ENCODE results near the gene OR5A1. TPM values are rescaled to one million over a fixed set of nuclear protein-coding genes. Genes with fewer than 3 reads are reported as not detected.
A peak's percentile ranks its signal among the peaks of the same experiment; 100 is the strongest.

Gene OR5A1
- total and polyA plus RNA-seq, 9 donors = 0.01 to 0.04 TPM; not detected in 7

GRCh38 chr11:59463190-59463641, 26.9 kb downstream of the OR5A1 start:
- Histone ChIP-seq H3K27ac (ENCODE audit: low read length) (no peak overlapping the region), H3K4me3 (ENCODE audit: low read length) (no peak overlapping the region), H3K4me1 (ENCODE audit: control insufficient read depth, insufficient read depth, low read length) (no peaks in the 10 kb centered on the region), H3K36me3 (ENCODE audit: control insufficient read depth, insufficient read depth, low read length) (no peaks in the 10 kb centered on the region), H3K27me3 (ENCODE audit: control insufficient read depth, insufficient read depth, low read length) (no peaks in the 10 kb centered on the region), H3K9me3 (replicated peaks; ENCODE audit: control insufficient read depth, low read depth, low read length) (no peaks in the 10 kb centered on the region)
- WGBS (ENCODE audit: insufficient coverage) = 40% methylated on average over 2 of the region's 5 CpGs
- DNase-seq = peak; percentile 90

- Histone ChIP-seq H3K36me3 (ENCODE audit: control insufficient read depth, insufficient read depth, low read length) (no peaks in the 10 kb centered on the region), H3K27me3 (ENCODE audit: control insufficient read depth, insufficient read depth, low read length) (no peaks in the 10 kb centered on the region), H3K4me1 (ENCODE audit: control insufficient read depth, insufficient read depth, low read length) (no peaks in the 10 kb centered on the region), H3K27ac (ENCODE audit: low read length) (no peak within 1 kb of the TSS), H3K9me3 (replicated peaks; ENCODE audit: control insufficient read depth, low read depth, low read length) (no peaks in the 10 kb centered on the region), H3K4me3 (ENCODE audit: low read length) (no peak within 1 kb of the TSS)
- no peak for DNase-seq
Observed at GRCh38 chr11:59473015-59473414, 36.7 kb downstream of the OR5A1 start, which contains the start of gene OR4D10. TSS of gene OR4D10 (plus strand) at chr11:59473315. CDS start at chr11:59477430, 4,115 bp downstream.

GRCh38 chr11:59475176-59475575, 38.9 kb downstream of the OR5A1 start:
- no peaks in the 10 kb centered on the region for H3K9me3 ChIP-seq (replicated peaks; ENCODE audit: control insufficient read depth, low read depth, low read length)
- H3K27ac ChIP-seq (ENCODE audit: low read length) = no peak overlapping the region
- WGBS (ENCODE audit: insufficient coverage) = 79% methylated on average over 4 of the region's 9 CpGs
- H3K27me3 ChIP-seq (ENCODE audit: control insufficient read depth, insufficient read depth, low read length) = no peaks in the 10 kb centered on the region
- H3K4me1 ChIP-seq (ENCODE audit: control insufficient read depth, insufficient read depth, low read length) = no peaks in the 10 kb centered on the region
- no peak overlapping the region for H3K4me3 ChIP-seq (ENCODE audit: low read length)
- DNase-seq = peak; percentile 5
- no peaks in the 10 kb centered on the region for H3K36me3 ChIP-seq (ENCODE audit: control insufficient read depth, insufficient read depth, low read length)

GRCh38 chr11:59479906-59480305, 43.6 kb downstream of the OR5A1 start:
- Histone ChIP-seq H3K4me1 (ENCODE audit: control insufficient read depth, insufficient read depth, low read length) (no peaks in the 10 kb centered on the region), H3K27ac (ENCODE audit: low read length) (no peak overlapping the region), H3K36me3 (ENCODE audit: control insufficient read depth, insufficient read depth, low read length) (no peaks in the 10 kb centered on the region), H3K9me3 (replicated peaks; ENCODE audit: control insufficient read depth, low read depth, low read length) (no peaks in the 10 kb centered on the region), H3K27me3 (ENCODE audit: control insufficient read depth, insufficient read depth, low read length) (no peaks in the 10 kb centered on the region), H3K4me3 (ENCODE audit: low read length) (no peak overlapping the region)
- DNase-seq = no peak

GRCh38 chr11:59480359-59480758, 44.1 kb downstream of the OR5A1 start:
- Histone ChIP-seq H3K4me3 (ENCODE audit: low read length) (no peak overlapping the region), H3K36me3 (ENCODE audit: control insufficient read depth, insufficient read depth, low read length) (no peaks in the 10 kb centered on the region), H3K9me3 (replicated peaks; ENCODE audit: control insufficient read depth, low read depth, low read length) (no peaks in the 10 kb centered on the region), H3K4me1 (ENCODE audit: control insufficient read depth, insufficient read depth, low read length) (no peaks in the 10 kb centered on the region), H3K27ac (ENCODE audit: low read length) (no peak overlapping the region), H3K27me3 (ENCODE audit: control insufficient read depth, insufficient read depth, low read length) (no peaks in the 10 kb centered on the region)
- WGBS (ENCODE audit: insufficient coverage) = no CpG with 5 or more reads among the region's 3 CpGs
- DNase-seq = no peak

Other genes with a start within 250 kb of the OR5A1 start
- gene MPEG1, start 223.5 kb upstream of the OR5A1 start, total RNA-seq = 13.4 TPM
- 10 to 100 TPM in 5 of 8 donors, 1 to 10 TPM in 3; 8.8 to 13.8 (median 11.9) TPM for gene MPEG1, start 223.5 kb upstream of the OR5A1 start, polyA plus RNA-seq (ENCODE audit: insufficient read depth in 1 of 8, insufficient read length in 8 of 8, low replicate concordance in 1 of 8)
- not detected for gene OR5AN1, start 77.6 kb upstream of the OR5A1 start, total RNA-seq
- under 1 TPM in 1 of 8 donors, not detected in 7; 0.03 TPM for gene OR5AN1, start 77.6 kb upstream of the OR5A1 start, polyA plus RNA-seq (ENCODE audit: insufficient read depth in 1 of 8, insufficient read length in 8 of 8, low replicate concordance in 1 of 8)
- gene OR5A2, start 10.1 kb upstream of the OR5A1 start, total RNA-seq = not detected
- under 1 TPM in 6 of 8 donors, not detected in 2; 0.01 to 0.03 (median 0.03) TPM for gene OR5A2, start 10.1 kb upstream of the OR5A1 start, polyA plus RNA-seq (ENCODE audit: insufficient read depth in 1 of 8, insufficient read length in 8 of 8, low replicate concordance in 1 of 8)
- gene OR4D6, start 20.5 kb downstream of the OR5A1 start, total RNA-seq = not detected
- not detected for gene OR4D6, start 20.5 kb downstream of the OR5A1 start, polyA plus RNA-seq (ENCODE audit: insufficient read depth in 1 of 8, insufficient read length in 8 of 8, low replicate concordance in 1 of 8)
- gene OR4D10, start 36.8 kb downstream of the OR5A1 start, total RNA-seq = not detected
- not detected for gene OR4D10, start 36.8 kb downstream of the OR5A1 start, polyA plus RNA-seq (ENCODE audit: insufficient read depth in 1 of 8, insufficient read length in 8 of 8, low replicate concordance in 1 of 8)
- not detected for gene OR4D11, start 67.1 kb downstream of the OR5A1 start, total RNA-seq
- not detected for gene OR4D11, start 67.1 kb downstream of the OR5A1 start, polyA plus RNA-seq (ENCODE audit: insufficient read depth in 1 of 8, insufficient read length in 8 of 8, low replicate concordance in 1 of 8)
- gene OR4D9, start 75.1 kb downstream of the OR5A1 start, total RNA-seq = not detected
- gene OR4D9, start 75.1 kb downstream of the OR5A1 start, polyA plus RNA-seq (ENCODE audit: insufficient read depth in 1 of 8, insufficient read length in 8 of 8, low replicate concordance in 1 of 8) = under 1 TPM; 0.01 to 0.18 (median 0.03) TPM
- 32.6 TPM for gene OSBP, start 179.3 kb downstream of the OR5A1 start, total RNA-seq
- gene OSBP, start 179.3 kb downstream of the OR5A1 start, polyA plus RNA-seq (ENCODE audit: insufficient read depth in 1 of 8, insufficient read length in 8 of 8, low replicate concordance in 1 of 8) = 10 to 100 TPM; 36.9 to 60.3 (median 47.9) TPM
- 8.2 TPM for gene PATL1, start 232.6 kb downstream of the OR5A1 start, total RNA-seq
- gene PATL1, start 232.6 kb downstream of the OR5A1 start, polyA plus RNA-seq (ENCODE audit: insufficient read depth in 1 of 8, insufficient read length in 8 of 8, low replicate concordance in 1 of 8) = 10 to 100 TPM; 22.4 to 28.7 (median 25.8) TPM

Measured in muscle of leg (tissue), 11 donors.